NCI-H2171 (cell line): ENCODE data around the gene LYST.

Source experiments
- DNase-seq: peaks from one replicate; lab custom pipeline; 2025; lab: John Stamatoyannopoulos, UW

Gene LYST

DNA sequence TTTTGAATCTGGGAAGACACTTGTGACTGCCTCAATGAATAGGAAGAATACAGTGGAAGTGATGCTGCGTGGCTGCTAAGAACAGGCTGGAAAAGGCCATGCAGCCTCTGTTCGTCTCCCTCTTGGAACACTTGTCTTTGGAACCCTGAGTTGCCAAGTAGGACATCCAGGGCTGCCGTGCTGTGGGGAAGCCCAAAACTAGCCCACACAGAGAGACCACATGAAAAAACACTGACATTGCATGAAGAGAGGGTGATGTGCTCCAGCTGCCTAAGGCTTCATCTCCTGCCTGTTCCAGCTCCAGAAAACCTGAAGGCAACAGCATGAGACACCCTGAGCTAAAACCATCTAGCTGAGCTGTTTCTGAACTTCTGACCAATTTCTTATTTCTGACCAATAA is 156.0 kb downstream of the LYST start:
- no peak for DNase-seq

DNA sequence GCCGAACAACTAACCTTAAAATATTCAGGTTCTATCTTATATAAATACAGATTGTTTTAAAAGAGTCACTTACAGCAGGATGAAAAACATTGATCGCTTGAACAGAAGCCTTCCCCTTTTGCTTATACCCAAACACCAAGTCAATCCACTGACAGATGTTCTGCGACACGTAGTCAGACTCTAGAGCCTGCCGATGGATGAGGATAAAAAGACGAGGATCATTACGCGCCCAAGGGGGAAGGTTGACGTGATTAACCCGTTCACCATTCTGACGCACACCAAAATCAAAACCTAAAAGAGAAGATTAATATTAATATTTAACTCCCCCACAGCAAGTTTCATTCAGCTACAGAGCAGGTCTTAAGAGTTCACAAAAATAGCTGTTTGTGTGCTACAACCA is 157.7 kb downstream of the LYST start:
- no peak for DNase-seq

DNA sequence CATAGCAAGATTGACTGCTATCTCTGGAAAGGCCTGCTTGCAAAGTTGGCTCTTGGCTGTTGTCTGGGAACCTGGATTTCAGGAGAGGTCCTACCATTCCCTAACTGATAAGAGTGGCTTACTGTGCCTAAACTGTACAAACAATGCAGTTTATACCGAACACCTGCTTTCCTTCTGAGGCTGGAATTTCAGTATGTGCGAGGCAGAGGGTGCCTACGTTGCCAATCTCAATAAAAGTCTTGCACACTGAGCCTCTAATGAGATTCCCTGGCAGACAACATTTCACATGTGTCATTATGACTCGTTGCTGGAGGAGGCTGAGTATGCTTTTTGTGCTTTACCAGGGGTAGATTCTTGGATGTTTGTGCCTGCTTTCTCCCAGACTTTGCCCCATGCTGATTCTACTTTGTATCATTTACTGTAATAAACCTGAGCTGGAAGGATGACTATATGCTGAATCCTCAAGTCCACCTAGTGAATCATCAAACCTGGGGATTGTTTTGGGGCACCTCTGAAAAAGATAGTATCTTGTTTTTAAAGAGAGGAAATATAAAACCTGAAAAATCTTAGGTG is 158.2 kb downstream of the LYST start:
- DNase-seq = no peak

DNA sequence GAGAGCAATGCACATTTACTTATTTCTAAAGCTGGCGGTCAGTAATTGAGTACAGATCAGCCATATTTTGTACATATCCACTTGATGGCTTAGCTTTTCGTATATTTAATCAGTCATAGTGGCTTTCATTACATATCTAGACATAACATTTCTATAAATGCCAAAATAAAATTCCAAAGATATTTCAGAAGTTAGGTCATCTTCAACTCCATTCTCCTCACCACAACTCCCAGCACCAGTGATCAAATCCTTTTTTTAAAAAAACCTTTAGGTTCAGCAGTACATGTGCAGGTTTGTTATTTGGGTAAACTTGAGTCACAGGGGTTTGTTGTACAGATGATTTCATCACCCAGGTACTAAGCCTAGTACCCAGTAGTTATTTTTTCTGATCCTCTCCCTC is 163.2 kb downstream of the LYST start:
- no peak for DNase-seq

DNA sequence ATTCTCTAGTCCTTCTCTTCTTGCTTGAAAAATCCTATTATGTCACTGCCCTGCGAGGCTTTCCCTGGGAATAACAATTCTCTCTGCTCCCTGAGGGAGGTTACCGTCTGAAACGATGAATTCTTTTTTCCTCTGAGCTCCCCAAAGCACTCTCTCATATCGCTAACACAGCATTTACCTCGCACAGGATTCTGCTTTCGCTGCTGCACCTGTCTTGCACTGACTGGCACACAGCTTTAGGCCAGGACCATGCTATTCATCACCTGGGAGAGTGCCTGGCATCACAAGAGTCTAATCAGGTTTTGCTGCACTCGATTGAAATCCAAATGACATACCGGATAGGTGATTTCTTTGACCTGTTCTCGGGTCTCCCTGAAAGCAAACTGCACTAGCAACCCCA is 164.3 kb downstream of the LYST start:
- DNase-seq = no peak

DNA sequence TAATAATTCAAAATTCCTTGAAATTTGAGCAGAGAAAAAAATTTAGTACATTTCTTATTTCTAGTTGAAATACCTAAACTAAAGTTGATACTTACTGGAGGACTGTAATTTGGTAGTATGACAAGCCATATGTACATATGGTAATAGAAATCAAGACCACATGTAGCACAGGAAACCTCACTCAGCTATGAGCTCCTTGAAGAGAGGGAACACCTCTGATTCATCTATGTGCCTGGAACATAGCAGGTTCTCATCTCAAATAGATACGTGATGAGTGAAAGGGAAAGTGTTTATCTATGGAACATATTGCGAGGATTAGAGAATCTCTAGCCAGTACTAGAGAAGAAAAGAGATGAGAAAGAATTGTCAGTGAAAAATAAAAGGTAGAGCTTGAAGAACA is 169.2 kb downstream of the LYST start:
- DNase-seq = no peak

DNA sequence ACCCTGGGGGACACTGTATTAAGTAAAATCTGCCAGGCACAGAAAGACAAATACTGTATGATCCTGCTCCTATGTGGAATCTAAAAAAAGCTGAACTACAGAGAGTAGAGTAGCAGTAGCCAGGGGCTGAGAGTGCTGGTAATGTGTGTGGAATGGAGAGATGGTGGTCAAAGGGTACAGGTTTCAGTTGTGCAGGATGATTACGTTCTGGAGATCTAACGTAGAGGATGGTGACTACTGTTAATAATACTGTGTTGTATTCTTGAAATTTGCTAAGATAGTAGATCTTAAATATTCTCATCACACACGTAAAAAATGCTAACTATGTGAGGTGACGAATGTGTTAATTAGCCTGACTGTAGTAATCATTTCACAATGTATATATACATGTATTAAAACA is 177.3 kb downstream of the LYST start:
- no peak for DNase-seq

DNA sequence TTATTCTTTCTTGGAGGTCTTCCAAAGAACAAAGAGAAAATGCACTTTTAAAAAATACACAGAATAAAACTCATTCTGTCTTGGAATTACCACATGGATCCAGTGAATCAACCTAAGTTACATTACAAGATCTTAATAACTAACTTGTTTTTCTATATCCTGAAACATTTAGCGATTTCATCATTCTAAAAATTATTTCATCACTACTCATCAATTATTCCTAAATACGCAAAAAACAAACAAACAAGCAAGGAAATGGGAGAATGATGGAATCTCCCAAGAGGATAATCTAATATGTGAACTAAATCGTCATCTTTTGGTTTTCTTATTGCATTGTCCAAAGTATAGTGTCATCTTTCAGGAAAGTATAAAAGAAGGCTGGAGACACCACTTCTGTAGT is 178.6 kb downstream of the LYST start:
- DNase-seq = no peak

DNA sequence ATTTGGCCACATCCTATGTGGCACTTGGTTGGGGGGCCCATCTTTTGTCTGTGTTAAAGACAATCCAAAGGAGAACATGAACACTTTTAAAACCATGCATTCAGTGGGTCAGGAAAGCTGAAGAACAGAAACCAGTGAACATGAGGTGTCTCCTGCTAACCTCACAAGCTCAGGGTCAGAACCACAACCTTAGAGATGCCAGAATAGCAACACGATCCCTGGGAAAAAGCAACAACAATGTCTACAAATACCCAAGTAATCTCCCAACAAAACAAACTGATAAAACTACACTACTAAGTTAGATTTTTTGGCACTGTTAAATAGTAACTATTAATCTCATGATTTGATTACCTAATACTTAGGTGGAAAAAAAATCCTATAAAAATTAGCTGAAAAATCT is 183.1 kb downstream of the LYST start:
- DNase-seq = no peak

DNA sequence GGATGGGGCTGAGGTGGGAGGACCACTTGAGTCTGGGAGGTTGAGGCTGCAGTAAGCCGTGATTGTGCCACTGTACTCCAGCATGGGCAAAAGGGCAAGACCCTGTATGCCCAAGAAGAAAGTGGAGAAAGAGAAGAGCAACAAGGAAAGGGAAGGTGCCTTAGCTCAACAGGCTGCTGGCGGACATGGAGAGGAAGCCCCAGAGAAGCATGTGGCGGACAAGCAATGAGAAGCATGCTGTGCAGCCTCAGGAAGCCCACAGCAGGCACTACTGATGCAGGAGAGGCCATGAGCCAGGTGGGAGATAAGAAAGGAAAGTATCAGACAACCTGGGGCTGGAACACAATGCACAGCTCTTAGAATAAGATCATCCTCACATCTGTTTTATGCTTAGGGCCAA is 184.5 kb downstream of the LYST start:
- DNase-seq = no peak

DNA sequence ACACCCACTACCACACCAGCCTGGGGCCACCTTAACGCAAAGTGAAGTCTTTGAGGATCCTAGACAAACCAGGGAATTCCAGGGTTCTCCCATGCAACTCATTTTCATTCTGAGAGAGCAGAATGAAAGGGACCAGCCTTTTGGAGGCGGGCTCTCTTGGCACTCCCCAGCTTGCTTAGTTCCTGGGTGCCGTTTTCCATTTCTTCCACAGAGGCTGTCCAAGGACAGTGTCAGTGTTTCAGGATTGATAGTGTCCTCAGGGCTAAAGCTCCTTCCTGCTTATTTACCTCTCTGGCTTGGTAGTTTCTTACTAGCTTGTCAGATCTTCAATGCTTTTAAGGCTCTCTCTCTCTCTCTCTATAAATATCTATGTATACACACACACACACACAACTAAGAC is 187.1 kb downstream of the LYST start:
- DNase-seq = no peak

DNA sequence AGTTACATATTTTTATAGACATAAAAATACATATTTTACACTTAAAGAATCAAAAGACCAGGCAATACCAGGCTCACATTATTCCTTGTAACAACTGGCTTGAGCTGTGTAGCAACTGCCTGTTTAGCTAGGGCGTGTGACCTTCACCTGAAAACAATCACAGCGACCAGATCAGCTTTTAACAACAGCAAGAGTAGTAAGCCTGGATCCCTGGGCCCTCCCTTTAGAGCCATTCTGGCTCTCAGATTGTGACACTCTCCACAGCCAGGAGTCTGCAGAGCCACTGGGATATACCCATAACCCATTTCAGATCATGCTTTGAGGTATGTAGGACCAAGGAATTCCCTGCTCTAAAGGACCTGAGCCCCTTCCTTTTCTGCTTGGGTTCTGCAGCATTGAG is 187.7 kb downstream of the LYST start:
- no peak for DNase-seq

DNA sequence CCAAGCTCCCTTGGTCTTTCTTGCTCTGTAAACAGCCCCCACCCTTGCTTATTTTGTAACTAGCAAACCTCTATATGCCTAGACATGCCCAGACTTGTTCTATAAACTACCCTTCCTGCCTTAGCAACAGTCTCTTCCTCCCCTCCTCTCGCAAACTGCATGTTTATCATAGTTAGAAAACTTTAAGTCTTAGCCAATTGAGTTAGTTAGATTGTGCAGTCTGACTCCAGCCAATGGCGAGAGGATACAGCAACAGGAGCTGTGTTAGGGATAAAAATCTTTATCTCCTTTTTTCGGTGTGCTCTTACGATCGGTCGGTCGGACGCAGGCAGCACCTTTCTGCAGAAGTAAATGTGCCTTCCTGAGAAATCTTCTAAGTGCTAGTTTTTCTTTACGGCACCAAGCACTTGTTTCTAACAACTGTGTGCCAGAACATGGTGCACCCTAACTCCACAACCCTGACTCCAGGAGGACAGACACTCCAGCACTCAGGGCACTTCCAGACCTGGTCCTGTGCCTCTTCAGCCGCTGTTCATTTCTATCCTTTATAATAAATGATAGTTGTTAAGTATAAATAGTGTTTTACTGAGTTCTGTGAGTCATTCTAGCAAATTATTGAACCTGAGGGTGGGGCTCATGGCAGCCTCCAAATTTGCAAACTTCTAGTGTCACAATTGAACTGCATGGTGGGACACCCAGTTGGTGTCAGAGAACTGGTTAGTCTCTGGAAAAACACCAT is 191.4 kb downstream of the LYST start:
- DNase-seq = no peak

DNA sequence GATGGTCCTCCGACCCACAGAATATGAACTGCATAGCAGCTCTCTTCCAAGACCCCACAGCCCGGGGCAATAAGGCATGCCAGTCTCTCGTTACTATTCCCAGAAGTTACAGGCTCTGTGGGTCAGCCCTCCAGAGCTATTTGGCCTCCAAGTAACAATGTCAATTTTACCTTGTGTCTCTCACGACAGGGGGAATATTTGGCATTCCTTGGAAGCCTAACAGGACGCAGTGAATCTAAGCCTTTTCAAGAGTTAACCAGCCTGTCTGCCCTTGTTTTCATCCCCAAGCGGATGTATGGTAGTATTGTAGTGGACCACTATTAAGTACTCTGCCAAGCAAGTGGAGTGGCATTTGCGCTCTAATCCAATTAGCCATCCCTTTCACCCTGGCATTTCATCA is 192.7 kb downstream of the LYST start:
- DNase-seq = no peak

DNA sequence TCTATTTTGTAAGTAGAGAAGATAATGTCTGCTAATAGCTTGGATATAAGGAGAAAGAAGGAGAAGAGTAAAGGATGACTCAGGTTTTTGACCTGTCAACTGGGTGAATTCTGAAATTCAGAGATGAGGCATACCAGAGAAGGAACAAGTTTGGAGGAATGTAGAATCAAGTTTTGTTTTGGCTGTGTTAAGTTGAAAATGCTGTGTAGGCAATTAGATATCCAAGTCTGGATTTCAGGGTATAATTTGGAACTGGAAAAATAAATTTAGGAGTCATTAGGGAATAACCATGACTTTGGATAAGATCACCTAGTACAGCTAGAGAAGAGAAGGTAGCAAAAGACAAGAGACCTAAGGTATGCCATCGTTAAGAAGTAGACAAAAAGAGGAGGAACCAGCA is 194.7 kb downstream of the LYST start:
- DNase-seq = no peak

DNA sequence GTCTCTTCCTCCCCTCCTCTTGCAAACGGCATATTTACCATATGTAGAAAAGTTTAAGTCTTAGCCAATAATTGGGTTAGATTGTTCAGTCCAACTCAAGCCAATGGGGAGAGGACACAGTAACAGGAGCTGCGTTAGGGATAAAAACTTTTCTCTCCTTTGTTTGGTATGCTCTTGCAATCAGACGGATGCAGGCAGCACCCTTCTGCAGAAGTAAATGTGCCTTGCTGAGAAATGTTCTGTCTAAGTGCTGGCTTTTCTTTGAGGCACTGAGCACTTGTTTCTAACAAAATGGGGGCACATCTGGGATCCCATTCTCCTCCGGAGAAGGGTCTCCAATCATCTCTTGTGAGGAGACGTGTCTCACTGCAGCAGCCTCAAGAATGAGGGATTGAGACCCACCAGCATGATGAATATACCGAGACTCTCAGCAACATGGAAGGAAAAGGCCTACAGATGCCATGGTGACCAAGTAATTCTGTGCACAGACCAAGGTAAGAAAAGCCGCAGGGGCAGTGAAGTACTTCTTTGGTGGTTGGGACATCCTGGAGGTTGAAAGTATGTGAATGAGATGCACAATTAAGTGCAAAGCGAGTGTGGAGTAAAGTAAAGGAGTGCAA is 196.4 kb downstream of the LYST start:
- DNase-seq = no peak

DNA sequence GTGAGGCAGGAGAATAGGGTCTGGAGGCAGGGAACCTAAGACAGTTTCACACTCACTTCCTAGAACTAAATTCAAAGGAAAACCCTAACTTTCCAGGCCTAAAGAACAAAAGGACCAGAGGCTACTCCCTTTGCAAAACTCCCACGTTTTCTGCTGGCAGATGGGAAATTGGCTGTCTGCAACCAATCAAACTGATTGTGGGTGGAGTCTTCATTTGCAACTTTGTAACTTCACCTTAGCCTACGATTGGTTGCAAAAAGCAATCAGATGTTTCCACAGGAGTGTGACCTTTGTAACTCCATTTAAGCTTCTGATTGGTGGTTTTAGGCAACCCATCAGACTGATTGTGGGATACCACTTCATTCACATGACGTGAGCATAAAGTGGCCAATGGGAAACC is 197.4 kb downstream of the LYST start:
- no peak for DNase-seq

DNA sequence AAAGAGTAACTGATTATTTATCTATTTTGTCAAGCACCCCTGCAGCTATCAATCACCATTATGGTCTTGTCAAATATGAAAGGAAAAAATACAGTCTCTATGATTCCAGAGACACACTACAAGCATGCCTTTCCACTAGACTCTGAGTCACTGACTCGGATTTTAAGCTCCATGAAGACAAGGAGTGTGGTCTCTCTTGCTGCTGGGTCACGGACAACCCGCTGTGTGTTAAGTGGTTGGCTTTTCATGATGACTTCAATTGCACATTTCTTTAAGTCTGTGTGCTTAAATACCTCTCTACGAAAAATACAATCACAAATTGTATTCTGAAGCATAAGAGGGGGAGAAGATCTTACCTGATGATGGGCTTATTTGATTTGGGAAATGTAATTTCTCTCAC is 203.1 kb downstream of the LYST start:
- DNase-seq = no peak

DNA sequence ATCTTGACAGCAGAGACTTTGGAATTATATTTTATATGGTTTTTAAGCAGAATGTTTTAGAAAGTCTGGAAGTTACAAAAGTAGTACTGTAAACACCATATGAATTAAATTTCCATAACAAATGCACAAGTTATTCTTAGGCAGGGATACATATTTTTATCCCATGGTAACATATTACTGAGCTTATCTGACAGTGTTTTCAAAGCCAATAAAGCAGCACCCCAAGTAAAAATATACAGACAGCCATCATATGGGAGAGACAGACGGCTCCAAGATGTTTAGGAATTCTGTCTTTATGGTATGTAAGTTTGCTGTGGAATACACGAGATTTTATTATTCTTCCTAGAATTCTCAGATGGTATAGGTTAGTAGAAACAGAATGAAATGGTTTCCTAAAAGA is 205.1 kb downstream of the LYST start:
- DNase-seq = no peak

DNA sequence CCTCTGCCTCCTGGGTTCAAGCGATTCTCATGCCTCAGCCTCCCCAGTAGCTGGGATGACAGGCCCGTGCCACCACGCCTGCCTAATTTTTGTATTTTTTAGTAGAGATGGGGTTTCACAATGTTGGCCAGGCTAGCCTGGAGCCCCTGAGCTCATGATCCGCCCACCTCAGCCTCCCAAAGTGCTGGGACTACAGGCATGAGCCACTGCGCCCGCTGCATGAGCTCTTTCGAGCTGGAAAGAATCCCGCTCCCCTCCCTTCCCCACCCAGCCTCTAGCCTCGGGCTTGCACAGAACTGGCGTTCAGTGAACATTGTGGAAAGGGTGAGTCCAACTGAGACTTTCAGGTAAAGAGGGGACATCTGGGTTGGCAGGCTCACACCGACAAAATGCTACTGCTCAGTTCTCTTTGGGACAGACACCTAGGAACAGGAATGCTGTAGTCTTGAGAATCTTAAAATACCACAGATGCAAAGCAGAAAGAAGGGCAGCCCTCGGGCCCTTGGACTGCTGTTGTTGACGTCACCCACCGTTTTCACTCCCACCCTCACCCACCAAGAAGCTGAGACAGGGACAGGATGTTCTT is 207.4 kb downstream of the LYST start:
- DNase-seq = no peak

DNA sequence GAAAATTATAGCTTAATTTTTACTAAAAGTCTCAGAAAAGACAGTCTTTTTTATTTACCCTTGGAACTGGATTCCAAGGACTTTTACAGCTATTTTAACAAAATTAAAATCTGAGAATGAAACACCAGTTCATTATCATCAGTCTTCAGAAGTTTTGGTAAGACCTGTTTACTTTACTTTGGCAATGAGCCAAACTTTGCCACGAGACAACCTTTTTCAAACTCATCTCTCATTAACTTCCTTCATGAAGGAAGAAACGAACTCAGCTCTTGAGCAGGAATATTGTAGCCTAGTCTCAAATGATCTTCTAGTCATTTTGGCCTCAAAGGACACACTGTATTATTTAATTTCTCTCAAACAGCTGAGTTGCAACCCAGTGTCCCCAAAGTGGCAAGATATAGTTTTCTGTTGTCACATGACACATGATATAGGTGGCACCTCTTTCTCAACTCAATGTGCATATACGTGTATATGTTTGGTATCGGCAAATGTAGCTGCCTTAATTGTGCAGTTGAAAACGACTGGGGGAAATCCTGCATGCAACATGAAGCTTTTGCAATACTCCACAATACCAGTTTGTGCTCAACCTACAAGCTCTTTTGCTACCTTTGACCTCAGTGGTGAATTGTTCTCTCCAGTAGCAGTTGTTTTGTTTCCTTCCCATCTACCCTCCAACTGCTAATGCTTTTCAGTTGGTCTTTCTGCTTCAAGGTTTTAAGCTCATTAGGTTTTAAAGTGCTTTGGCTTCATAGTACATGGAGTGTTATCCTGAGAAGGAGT is 208.8 kb downstream of the LYST start:
- no peak for DNase-seq

DNA sequence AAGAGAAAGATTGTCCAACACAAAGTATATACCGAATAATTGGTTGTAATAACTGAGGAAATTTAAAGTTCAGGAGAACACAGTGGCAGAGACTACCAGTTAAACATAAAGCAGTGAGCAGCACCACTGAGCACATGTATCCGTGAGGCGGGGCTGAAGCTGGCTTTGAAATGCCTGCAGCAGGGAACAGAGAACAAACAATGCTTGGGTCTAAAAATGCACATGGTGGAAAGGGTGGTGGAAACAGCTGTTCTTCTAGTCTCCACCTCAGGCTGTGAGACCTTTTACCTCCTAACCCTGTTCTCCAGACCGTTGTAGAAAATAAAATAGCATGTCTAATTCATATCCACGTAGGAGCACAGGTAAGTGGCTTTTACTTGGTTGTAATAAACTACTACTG is 209.4 kb downstream of the LYST start:
- DNase-seq = no peak

DNA sequence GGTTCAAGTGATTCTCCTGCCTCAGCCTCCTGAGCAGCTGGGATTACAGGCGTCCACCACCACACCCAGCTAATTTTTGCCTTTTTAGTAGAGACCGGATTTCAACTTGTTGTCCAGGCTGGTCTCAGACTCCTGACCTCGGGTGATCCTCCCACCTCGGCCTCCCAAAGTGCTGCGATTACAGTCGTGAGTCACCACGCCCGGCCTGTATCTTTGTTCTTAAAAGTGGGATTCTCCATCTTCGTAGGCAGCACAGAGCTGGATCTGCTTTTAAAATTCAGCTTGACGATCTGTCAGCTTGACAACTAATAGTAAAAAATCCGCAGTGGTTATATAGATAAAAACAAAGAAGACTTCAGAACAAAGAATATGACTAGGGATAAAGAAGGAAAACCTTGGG is 214.3 kb downstream of the LYST start:
- no peak for DNase-seq
